ENCODE results near the gene CNTNAP2. TPM values are rescaled to one million over a fixed set of nuclear protein-coding genes. Genes with fewer than 3 reads are reported as not detected.

The CNTNAP2 gene
- total and polyA plus RNA-seq, 2 of the 8 experiments (the other 6 are each of a cell fraction or from before 2014, with no cell fraction given): 27.9 to 71.0 TPM

DNA sequence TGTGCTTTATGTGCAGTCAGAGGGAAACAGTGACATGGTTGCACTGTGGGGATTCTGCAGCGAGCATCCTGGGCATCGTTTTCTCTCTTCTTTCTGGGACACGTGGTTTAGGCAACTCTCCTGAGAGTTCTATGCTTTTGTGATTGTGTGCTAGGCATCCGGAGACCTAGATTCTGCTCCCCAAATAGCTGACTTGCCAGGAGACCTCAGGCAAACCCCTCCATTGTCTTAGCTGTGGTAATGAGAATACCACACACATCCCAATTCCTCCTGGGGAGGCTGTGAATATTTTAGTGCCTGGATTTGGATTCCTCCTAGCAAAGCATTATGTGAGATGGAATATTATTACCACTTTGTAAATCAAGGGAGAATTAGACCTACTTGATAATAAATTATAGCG lies 1862.0 kb downstream of the CNTNAP2 start (continued):
- no peak for TF ChIP-seq RNF2 (IDR thresholded peaks at IDR 0.05; ENCODE audit: borderline replicate concordance, low read depth, low read length, missing control alignments, poor library complexity, severe bottlenecking)
- TF ChIP-seq YY1 (IDR thresholded peaks at IDR 0.05; ENCODE audit: low read depth, low read length): no peak
- no peak for TF ChIP-seq BACH1 (IDR thresholded peaks at IDR 0.05; ENCODE audit: low read length)
- no peak for TF ChIP-seq EP300 (IDR thresholded peaks at IDR 0.05; ENCODE audit: borderline replicate concordance in 1 of 2, low read depth in 2 of 2, low read length in 2 of 2)
- no peak for TF ChIP-seq SP4 (IDR thresholded peaks at IDR 0.05; ENCODE audit: low read length)
